ENCODE data around the gene RNF2. TPM values are rescaled to one million over a fixed set of nuclear protein-coding genes. Genes with fewer than 3 reads are reported as not detected.

The RNF2 gene
- total and polyA plus RNA-seq, 2 donors (not counting 3 experiments of a cell fraction or from before 2014, with no cell fraction given), result 13.6 to 30.6 TPM

DNA sequence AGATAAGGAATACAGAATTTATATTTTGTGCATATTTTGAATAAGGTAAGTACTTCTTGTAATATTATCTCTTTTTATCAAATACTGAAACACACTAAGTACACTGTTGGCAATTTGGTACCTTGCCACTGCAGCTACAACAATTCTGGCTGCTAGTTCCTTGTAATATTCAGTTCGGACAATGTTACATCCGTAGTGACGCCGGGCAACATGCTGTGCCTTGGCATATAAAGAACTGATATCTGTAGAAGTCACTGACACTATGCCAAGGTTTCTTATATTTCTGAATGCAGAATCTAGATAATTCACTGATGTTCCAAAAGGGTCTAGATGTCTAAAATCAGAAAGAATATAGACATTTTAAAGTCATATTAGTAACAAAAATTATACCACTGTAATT, 93.9 kb downstream of the RNF2 start:
- no peaks in the 10 kb centered on the region for H3K9me3 ChIP-seq (replicated peaks; ENCODE audit: control insufficient read depth, insufficient read depth, low read length)
- BruUV-seq (replicated peaks), result no TSS peak
- H2AFZ ChIP-seq (ENCODE audit: low read depth, low read length), result no peak overlapping the region
- H3K4me3 ChIP-seq (replicated peaks in 1 of 3; ENCODE audit: insufficient read depth in 1 of 3, low read depth in 1 of 3, low read length in 3 of 3), result no peak overlapping the region
- no peaks in the 10 kb centered on the region for H3K79me2 ChIP-seq (ENCODE audit: control insufficient read depth, insufficient read depth, low read length)
- no peaks in the 10 kb centered on the region for H3K9me1 ChIP-seq (replicated peaks; ENCODE audit: control insufficient read depth, extremely low read depth, insufficient read depth, low read length)
- no peaks in the 10 kb centered on the region for H4K20me1 ChIP-seq (replicated peaks; ENCODE audit: control insufficient read depth, extremely low read depth, insufficient read depth, low read length)
- H3K4me2 ChIP-seq (ENCODE audit: insufficient read depth, low read length), result no peak overlapping the region
- no peaks in the 10 kb centered on the region for H3K27me3 ChIP-seq (ENCODE audit: control insufficient read depth in 2 of 2, insufficient read depth in 2 of 2, low read length in 2 of 2)
- FAIRE-seq (no peak), DNase-seq (ENCODE audit: low read depth, low spot score) (no peak)
- H3K27ac ChIP-seq (ENCODE audit: insufficient read depth, low read depth, low read length), result no peak overlapping the region
- ChIA-PET CTCF (interaction anchor here (2.1 kb wide), 1 partner anchor 31 kb away, joined by 8 read pairs; no protein-coding TSS in a partner anchor), POLR2A (no interaction called here)
- dilution Hi-C loops (cut with MboI; ENCODE audit: extremely low pct_ligation_motif_present, low sequenced_read_pairs), result no loop called here
- TF ChIP-seq POLR2AphosphoS5 (IDR thresholded peaks at IDR 0.05; ENCODE audit: insufficient read depth, low read depth, low read length) (no peak), FOS (IDR thresholded peaks at IDR 0.05; ENCODE audit: borderline replicate concordance, insufficient read depth, low read length) (no peak), MYC (IDR thresholded peaks at IDR 0.05; ENCODE audit: low read depth, low read length) (no peak), POLR2A (IDR thresholded peaks at IDR 0.05; ENCODE audit: low read depth, low read length) (no peak), JUN (IDR thresholded peaks at IDR 0.05; ENCODE audit: borderline replicate concordance, insufficient read depth, insufficient read length, low read depth) (no peak), GATA2 (IDR thresholded peaks at IDR 0.05; ENCODE audit: insufficient read depth, insufficient read length, low read depth, low read length) (no peak), EZH2 (IDR thresholded peaks at IDR 0.05; ENCODE audit: borderline replicate concordance, low read depth, low read length, severe bottlenecking) (no peak)
- TF ChIP-seq, protein P1, sequence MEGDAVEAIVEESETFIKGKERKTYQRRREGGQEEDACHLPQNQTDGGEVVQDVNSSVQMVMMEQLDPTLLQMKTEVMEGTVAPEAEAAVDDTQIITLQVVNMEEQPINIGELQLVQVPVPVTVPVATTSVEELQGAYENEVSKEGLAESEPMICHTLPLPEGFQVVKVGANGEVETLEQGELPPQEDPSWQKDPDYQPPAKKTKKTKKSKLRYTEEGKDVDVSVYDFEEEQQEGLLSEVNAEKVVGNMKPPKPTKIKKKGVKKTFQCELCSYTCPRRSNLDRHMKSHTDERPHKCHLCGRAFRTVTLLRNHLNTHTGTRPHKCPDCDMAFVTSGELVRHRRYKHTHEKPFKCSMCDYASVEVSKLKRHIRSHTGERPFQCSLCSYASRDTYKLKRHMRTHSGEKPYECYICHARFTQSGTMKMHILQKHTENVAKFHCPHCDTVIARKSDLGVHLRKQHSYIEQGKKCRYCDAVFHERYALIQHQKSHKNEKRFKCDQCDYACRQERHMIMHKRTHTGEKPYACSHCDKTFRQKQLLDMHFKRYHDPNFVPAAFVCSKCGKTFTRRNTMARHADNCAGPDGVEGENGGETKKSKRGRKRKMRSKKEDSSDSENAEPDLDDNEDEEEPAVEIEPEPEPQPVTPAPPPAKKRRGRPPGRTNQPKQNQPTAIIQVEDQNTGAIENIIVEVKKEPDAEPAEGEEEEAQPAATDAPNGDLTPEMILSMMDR (IDR thresholded peaks at IDR 0.05; ENCODE audit: extremely low read depth in 1 of 2, insufficient read depth in 1 of 2, low read depth in 1 of 2, low read length in 2 of 2), result no peak
- TF ChIP-seq, protein P2, sequence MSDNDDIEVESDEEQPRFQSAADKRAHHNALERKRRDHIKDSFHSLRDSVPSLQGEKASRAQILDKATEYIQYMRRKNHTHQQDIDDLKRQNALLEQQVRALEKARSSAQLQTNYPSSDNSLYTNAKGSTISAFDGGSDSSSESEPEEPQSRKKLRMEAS (IDR thresholded peaks at IDR 0.05; ENCODE audit: insufficient read depth, insufficient read length), result no peak
- H3K9ac ChIP-seq (replicated peaks; ENCODE audit: extremely low read depth, insufficient read depth, low read length), result no peak overlapping the region
- intact Hi-C loops (cut with micrococcal nuclease), result no loop called here
- no peaks in the 10 kb centered on the region for H3K4me1 ChIP-seq (ENCODE audit: control insufficient read depth, extremely low read depth, insufficient read depth, low read length)
- no peaks in the 10 kb centered on the region for H3K36me3 ChIP-seq (ENCODE audit: control insufficient read depth in 2 of 2, extremely low read depth in 1 of 2, insufficient read depth in 2 of 2, low read length in 2 of 2)
